NB4 (cell line): ENCODE data around the gene FBXO46.
"Not testable (repeated sequence)": the region's sequence is repeated elsewhere in the genome, so short reads cannot be mapped to it uniquely, and the experiment has no call there.

Experiments
- DNase-seq: peaks from one replicate; pipeline ENCODE4 v3.0.0; 2010; ENCODE audit warnings: low read depth
- H3K4me3 ChIP-seq: one replicate; pipeline ENCODE4 v1.5.1; 2011; ENCODE audit warnings: mild to moderate bottlenecking, low read depth, low read length, moderate library complexity
- CTCF ChIP-seq: IDR thresholded peaks from one replicate; pipeline ENCODE4 v1.5.1; 2012; ENCODE audit warnings: low read depth, low read length
- MYC ChIP-seq: IDR thresholded peaks from 2 replicates; pipeline ENCODE4 v1.6.1; 2011; ENCODE audit warnings: low read depth, low read length
- POLR2A ChIP-seq: IDR thresholded peaks from 2 replicates; pipeline ENCODE4 v1.6.1; 2011; ENCODE audit warnings: mild to moderate bottlenecking; ENCODE audit not compliant: insufficient read length; ENCODE audit errors: extremely low read depth
- TF ChIP-seq, protein P1 (sequence below): IDR thresholded peaks from 2 replicates; pipeline ENCODE4 v1.6.1; 2011; ENCODE audit warnings: low read depth, low read length

The FBXO46 gene

GRCh38 chr19:45754323-45754722 lies 23.6 kb upstream of the FBXO46 start:
- TF ChIP-seq MYC = no peak
- no peak for TF ChIP-seq CTCF
- TF ChIP-seq, protein P1, sequence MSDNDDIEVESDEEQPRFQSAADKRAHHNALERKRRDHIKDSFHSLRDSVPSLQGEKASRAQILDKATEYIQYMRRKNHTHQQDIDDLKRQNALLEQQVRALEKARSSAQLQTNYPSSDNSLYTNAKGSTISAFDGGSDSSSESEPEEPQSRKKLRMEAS = no peak
- no peak for TF ChIP-seq POLR2A
- DNase-seq = no peak
- no peak overlapping the region for H3K4me3 ChIP-seq

DNA sequence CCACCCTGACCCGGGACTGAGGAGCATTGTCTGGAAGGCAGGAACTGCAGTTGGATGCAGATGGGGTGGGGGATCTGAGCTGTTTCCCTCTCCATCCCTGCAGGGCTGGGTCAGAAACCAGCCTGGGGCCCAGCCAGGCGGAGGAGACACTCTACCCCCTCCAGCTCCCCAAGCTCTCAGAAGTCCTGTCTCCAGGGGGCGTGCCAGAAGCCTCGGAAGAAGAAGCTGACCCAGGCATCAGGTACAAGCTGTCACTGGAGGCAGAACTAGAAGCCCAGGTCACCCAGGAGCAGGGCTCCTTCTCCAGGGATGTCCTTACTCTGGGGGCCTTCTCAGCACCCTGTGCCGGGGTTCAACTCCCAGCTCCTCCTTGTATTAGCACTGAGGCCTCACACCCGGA lies 22.9 kb upstream of the FBXO46 start:
- H3K4me3 ChIP-seq = no peak overlapping the region
- no peak for DNase-seq
- TF ChIP-seq, protein P1 = no peak
- TF ChIP-seq POLR2A = no peak
- TF ChIP-seq MYC = no peak
- TF ChIP-seq CTCF = no peak

DNA sequence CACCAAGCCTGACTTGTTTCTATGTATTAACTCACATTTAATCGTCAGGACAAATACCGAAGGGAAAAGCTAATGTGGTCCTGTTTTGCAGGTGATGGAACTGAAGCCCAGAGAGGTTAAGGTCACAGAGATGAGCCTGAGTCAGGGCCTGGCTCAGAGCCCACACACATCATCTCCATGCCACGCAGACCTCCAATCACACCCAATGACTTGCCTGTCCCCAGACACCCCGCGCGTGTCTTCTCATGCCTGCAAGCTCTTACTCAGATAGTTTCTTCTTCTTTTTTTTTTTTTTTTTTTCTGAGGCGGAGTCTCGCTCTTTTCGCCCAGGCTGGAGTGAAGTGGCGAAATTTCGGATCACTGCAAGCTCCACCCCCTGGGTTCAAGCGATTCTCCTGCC lies 21.9 kb upstream of the FBXO46 start:
- no peak for DNase-seq
- TF ChIP-seq, protein P1 = no peak
- TF ChIP-seq POLR2A (no peak), MYC (no peak), CTCF (no peak)
- H3K4me3 ChIP-seq = no peak overlapping the region

GRCh38 chr19:45751483-45751882 lies 20.8 kb upstream of the FBXO46 start:
- not testable (repeated sequence) for H3K4me3 ChIP-seq

DNA sequence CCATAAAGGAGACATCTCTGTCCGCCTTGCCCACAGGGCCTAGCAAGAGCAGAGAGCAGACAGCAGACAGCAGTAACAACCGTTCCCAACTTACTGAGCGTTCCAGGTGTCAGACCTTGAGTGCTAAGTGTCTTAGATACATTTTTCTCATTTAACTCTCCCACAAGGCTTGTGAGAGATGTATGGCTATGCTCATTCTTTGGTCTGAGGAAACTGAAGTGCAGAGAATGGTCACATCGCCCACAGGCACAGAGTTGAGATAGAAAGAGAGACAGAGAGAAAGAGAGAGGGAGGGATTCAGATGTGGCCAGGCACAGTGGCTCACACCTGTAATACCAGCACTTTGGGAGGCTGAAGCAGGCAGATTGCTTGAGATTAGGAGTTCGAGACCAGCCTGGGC lies 16.8 kb upstream of the FBXO46 start:
- no peak overlapping the region for H3K4me3 ChIP-seq
- TF ChIP-seq MYC (no peak), CTCF (no peak), POLR2A (no peak)
- TF ChIP-seq, protein P1 = no peak
- no peak for DNase-seq

More at GRCh38 chr19:45751483-45751882, 20.8 kb upstream of the FBXO46 start:
- not testable (repeated sequence) for DNase-seq

GRCh38 chr19:45746866-45747265 lies 16.2 kb upstream of the FBXO46 start:
- TF ChIP-seq CTCF (no peak), MYC (no peak), POLR2A (no peak)
- TF ChIP-seq, protein P1 = no peak
- DNase-seq = no peak
- H3K4me3 ChIP-seq = no peak overlapping the region
